Stromal cell of bone marrow (primary cell): ENCODE results near the gene C16orf46.
"Not testable (repeated sequence)": the region's sequence is repeated elsewhere in the genome, so short reads cannot be mapped to it uniquely, and the experiment has no call there.

Experiments
- DNase-seq: peaks from one replicate; pipeline ENCODE4 v3.0.0-alpha.2; 2012; ENCODE audit warnings: low read depth

Gene C16orf46, protein sequence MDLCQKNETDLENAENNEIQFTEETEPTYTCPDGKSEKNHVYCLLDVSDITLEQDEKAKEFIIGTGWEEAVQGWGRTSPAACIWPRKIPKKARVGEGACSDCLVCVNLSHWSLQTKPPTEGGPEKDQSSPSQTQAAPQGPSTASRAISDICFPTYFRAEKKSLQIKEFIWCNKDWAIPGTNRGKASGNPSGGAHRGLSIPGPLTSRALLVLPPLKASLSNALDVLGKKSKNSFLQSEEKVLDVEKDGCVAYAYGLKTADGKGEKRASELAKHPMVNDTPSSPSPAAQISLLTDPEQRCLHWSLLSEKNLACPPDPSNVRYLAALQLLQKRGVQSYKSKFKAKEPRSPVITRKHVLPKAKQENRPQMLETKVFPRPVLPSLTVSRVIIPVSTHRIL

DNA sequence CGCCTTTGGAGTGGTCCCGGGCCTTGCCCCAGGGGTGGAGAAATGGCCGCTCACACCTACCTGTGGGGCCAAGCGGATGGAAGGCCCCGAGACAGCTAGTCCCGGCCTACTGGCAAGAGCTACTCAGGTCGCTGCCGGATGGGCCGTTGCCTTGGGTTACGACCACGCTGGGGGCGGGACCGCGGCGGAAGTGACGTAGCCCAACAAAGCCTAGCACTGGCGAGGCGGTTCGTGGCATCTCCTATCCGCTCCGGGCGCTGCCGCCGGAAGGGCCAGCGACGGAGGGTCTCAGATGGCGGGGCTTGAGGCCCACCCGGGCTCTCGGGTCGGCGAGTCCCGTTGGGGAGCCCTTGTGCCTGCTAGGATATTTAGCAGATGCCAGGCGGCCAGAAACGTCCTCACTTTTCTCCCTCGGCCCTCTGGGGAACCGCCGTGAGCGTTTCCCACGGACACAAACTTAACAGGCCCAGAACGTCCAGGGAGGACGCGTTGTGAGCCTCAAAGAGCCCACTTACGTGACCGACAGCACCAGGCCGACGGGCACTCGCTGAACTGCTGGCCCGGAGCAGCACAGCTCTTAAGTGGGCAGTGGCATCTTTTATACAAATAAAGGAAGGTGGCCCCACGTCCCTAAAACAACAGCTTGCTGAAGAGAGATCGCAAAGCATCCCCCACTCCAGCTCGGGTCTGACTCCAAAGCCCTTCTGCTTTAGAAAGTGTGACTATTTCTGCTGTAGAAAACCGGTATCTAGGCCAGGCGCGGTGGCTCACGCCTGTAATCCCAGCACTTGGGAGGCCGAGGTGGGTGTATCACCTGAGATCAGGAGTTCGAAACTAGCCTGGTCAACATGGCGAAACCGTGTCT, at the start of gene C16orf46:
C16orf46 (minus strand) TSS at position 163 of the 865 bp plus-strand sequence. CDS start 13,283 bp downstream, outside the sequence.
- DNase-seq = peak; percentile 91

DNA sequence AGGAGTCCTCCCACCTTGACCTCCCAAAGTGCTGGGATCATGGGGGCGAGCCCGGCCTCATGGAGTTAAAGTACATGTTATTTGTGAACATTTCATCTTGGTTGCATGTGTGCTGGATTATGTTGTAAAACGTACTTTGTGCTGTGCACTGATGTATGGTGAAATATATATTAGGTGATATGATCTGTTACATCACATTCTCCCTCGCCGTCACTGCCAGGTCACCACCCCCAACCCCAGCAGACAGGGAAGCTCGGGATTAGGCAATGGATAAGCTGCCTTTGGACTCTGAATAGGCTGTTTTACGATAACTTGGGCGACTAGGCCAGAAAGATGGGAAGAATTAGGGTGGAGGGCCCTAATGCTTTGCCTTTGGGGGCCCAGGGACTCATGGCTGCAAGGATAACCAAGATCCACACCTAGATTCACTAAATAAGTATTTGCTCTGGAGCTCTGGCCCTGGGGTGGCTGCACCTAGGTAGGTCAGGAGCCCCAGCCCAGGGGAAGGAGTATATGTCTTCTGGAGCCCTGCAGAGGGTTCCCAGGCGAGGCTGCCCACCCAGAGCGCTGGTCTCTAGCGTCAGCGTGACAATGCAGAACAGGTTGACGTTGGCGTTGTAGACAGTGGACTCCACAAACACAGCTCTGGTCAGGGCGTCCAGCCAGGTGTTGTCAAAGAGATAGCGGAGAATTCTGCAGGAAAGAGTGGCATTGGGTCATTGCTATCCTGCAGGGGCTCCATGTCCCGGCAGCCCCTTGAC, 46.2 kb upstream of the C16orf46 start:
- DNase-seq = no peak

DNA sequence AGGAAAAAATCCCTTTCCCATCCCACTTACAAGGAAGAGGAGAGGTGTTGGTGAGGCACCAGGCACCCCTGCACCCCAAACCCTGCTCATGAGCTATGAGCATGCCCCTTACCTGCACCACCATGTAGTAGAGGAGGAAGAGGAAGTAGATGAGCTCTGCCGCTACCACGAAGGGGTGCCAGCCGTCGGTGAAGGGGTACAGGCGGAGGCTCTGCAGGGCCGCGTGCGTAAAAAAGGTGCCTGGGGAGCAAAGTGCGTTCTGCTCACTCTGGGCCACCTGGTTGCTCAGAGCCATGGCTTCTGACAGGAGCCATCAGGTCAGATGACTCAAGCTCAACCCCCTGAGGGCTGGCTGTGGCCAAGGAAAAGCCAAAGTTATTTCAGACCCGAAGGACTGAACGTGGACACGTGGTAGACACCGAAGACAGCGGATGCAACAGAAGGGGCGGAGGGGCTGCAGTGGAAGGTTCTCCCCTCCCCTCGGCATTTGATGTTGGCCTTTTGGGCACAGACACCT, 44.5 kb upstream of the C16orf46 start:
- no peak for DNase-seq

DNA sequence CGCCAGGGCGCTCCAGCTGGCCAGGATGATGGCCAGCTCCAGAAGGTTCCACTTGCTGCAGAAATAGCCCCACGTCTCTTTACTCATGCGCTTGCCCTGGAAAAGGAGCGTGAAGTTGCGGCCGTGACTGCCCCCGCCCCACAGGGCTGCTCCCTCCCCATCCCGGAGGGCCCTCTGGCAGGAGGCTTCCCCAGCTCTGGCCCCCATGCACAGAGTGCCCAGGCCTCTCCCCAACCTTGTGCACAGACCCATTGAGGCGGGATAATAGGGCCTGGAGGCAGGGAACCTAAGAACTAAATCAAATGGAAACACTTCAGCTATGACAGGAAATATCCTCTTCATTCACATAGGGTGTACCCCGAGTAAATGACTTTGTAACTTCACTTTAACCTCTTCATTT, 40.4 kb upstream of the C16orf46 start:
- no peak for DNase-seq

DNA sequence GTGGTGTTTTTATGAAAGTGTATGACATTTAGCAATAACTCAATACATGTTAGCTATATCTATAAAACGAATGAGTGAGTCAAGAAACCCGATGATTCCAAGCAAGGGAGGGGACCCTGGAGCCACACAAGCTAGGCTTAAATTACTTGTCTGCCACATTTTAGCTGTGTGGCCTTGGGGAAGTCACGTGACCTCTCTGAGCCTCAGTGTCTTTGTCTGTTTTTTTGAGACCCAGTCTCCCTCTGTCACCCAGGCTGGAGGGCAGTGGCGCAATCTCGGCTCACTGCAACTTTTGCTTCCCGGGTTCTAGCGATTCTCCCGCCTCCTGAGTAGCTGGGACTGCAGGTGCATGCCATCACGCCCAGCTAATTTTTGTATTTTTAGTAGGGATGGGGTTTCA, 39.2 kb upstream of the C16orf46 start:
- DNase-seq = no peak

DNA sequence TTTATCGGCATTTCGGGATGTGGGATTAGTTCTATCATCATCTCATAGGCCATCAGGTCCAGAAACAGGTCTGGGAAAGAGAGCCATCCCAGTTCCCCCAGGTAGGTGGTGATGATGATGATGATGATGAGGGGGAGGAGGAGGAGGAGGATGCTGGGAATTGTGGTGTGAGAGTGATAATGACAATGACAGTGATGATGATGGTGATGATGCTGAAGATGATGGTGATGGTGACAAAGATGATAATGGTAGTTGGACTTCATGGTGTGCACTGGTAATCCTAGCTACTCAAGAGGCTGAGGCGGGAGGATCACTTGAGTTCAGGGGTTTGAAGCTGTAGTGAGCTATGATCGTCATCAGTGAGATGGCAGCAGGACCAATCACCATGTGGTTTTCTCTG, 35.4 kb upstream of the C16orf46 start:
- DNase-seq = no peak

DNA sequence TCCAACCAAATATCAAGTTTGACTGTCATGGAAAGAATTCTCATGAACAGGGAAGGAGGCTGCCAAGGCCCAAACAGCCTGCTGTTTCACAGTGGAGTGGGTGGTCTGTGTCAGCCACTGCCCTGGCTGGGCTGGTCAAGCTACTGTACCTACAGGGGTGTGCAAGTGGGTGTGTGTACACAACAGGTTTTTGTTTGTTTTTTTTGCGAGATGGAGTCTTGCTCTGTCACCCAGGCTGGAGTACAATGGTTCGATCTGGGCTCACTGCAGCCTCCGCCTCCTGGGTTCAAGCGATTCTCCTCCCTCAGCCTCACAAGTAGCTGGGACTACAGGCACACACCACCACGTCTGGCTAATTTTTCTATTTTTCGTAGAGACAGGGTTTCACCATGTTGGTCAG, 32.2 kb upstream of the C16orf46 start:
- DNase-seq = not testable (repeated sequence)

DNA sequence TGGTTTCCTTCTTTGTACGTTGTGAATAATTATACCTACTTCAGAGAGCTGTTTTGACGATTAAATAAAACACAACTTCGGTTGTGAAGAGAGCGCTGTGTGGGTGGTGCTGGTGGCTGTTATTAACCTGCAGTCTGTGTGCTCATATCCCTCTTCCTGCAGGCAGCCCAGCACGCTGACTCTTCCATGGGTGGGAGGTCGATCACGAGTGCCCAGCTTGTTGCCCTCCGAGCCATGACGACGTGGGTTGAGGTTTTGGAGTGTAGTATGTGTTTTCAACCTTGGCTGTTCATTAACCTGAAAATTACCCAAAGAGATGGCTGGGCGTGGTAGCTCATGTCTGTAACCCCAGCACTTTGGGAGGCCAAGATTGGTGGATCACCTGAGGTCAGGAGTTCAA, 30.5 kb upstream of the C16orf46 start:
- no peak for DNase-seq

DNA sequence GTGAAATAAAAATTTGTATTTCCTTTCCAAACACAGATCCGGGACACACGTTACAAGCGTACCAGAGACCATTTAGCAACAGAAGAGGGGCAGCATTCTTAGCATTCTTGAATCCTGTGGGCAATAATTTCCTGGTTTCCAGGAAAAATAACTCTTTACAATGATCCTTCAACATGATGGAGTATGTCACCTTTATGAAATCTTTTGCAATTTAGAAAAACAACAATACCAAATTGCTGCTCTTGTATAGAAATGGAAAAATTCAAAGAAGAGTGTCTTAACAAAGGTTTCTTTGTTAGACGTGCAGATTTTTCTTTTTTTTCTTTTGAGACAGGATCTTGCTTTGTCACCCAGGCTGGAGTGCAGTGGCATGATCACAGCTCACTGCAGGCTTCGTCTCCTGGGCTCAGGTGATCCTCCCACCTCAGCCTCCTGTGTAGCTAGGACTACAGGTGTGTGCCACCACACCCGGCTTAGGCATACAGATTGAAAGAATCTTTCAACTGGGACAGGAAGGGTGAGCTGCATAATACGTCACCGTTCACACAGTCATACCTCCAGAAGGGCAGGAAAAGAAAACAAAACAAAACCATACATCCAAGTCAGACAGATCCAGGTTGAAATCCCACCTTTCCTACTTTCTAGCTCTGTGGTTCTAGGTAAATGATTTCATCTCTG, 29.9 kb upstream of the C16orf46 start:
- DNase-seq = no peak

DNA sequence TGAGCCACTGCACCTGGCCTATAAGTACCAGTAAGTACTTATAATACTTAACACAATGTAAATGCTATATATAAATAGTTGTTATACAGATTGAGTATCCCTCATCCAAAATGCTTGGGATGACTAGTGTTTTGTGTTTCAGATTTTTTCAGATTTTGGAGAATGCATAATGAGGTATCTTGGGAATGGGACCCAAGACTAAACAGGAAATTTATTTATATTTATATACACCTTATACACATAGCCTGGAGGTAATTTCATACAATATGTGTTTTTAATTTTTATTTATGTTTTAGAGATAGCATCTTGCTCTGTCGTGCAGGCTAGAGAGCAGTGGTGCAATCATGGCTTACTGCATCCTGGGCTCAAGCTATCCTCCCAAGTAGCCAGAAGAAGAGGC, 28.9 kb upstream of the C16orf46 start:
- DNase-seq = no peak

DNA sequence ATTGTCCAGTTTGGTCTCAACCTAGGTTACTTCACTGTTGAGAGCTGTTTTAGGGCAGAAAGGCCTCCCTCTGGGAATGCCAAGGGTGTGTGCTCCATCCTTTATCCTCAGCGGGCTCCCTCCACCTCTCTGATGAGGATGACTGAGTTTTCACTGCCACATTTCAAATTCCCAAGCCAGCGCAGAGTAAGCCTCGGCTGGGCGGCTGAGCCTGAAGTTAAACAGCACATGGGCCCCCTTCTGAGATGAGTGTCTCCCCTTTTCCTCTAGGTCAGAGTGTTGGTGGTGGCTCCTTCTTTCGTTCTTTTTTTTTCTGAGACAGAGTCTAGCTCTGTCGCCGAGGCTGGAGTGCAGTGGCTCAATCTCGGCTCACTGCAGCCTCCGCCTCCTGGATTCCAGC, 24.7 kb upstream of the C16orf46 start:
- no peak for DNase-seq

DNA sequence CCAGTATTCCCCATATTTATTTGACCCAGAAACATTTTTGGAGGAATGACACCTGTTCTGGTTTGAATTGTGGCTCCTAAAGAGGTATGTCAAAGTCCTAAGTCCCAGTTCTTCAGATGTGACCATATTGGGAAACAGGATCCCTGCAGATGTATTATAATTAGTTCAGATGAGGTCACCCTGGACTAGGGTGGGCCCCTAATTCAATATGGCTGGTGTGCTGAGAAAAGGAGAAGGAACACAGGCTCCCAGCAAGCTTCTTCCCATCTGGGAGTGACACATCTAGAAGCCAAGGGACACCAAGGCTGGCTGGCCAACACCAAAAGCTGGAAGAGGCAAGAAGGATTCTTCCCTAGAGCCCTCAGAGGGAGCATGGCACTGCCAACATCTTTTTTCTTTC, 22.9 kb upstream of the C16orf46 start:
- DNase-seq = no peak

DNA sequence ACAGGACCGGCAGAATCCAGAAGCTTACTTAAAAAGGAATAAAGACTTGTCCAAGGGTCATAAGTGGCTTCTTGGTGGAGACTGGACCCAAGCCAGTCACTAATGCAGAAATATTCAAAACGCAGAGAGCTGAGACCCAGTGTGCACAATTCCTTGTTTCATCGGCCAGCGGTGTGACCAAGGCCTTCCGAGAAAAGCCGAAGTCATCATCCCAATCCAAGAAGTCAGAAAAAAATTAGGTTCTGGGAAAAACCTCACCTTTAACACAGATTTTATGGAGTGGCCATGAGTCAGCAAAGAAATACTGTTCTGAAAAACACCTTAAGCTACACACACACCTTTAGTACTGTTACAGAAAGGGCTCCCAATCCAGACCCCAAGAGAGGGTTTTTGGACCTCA, 20.2 kb upstream of the C16orf46 start:
- DNase-seq = no peak

DNA sequence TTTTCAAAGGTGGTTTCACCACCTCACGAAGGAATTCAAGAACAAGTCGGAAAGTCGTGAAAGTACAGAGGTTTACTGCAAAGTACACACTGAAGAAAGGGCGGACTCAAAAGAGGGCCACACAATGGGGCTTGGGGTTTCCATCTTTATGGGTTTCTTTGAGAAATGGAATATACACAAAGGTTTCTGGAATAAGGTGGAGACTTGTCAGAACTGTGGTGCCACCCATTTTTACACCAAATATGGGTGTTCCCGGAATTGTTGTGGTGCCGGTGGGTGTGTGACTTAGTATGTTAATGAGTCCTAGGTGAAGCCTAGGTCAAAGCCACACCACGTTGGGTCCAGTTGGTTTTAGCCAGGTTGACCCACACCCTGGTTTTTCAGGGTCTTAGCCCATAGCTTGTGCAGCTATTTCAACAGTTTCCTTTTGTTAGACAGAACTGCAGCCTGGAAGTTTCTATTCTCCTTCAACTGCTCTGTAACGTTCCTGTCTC, 19.7 kb upstream of the C16orf46 start:
- DNase-seq = no peak

DNA sequence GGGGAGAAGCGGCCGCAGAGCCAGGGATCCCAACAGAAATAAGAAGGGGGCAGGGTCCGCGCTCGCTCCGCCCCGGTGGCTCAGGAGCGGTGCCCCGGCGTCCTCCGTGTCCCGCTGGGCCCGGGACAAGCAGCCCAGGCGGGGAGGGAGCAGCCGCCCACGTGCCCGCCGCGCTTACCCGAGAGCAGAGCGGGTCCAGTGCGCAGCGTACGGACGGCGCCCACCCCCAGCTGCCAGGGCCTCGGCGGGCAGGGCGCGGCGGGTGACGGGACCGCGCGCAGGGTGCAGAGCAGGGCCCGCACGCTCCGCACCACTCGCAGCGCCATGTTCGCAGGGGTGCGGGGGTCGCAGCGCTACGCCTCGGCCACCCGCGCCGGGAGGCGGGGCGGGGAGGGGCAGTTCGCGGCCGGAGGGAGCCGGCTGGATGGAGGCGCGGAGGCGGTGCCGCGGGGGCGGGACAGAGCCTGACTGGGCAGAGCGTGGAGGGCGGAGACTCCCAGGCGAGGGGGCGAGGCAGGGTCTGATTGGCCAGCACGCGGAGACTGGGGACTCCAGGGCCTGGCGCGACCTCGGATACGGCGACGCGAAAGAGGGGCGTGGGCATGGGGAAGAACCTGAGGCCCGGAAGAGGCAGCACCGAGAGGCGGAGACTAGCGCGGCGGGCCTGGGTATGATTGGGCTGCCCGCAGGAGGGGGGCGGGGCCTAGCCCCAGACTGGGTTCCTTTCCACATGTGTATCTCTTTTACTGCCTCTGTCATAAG, 19.1 kb upstream of the C16orf46 start, which contains the start of gene GCSH:
GCSH (minus strand) TSS at position 443 of the 762 bp plus-strand sequence; CDS start at position 326, 117 bp downstream.
- DNase-seq = peak; percentile 97

DNA sequence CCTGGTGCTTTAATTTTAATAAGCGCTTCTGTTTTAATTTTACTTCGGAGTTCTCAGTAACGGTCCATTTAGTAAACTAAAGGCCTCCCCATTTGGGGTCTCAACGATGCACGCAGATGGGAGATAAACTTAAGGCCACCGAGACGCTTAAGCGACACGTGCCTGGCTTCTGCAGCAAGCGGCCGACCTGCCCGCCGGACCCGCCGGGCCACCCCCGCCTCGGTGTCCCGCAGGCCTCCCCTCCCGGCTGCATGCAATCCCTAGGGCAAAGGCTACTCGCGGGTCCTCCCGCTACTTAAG, 18.6 kb upstream of the C16orf46 start:
- DNase-seq = no peak

DNA sequence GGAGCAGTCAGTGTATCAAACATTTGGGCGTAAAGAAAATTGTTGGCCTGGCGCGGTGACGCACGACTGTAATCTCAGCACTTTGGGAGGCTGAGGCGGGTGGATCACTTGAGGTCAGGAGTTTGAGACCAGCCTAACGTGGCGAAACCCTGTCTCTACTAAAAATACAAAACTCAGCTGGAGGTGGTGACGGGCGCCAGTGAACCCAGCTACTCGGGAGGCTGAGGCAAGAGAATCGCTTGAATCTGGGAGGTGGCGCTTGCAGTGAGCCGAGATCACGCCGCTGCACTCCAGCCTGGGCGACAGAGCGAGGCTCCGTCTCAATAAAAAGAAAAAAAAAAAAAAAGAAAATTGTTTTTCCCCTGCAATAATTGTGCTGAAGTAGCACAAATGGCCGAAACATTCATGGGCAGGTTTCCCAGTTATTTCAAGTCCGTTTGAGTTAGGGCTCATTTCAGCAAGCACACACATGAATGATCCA, 17.8 kb upstream of the C16orf46 start:
- DNase-seq = no peak

DNA sequence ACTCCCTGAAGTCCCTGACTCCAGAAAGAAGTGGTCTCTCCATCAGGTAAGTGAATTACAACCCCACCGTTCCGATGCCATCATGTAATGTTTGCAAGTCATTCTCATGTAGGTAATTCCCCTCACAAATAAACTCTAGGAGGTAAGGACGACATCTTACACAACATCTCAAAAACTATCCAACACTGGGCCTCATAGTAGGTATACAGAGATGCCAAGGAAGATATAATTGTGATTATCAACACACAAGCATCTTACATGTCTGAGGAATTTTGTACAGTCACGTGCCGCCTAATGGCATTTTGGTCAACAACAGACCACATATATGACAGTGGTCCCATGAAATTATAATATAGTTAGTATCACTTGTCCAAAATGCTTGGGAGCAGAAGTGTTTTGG, 11.8 kb upstream of the C16orf46 start:
- DNase-seq = no peak

DNA sequence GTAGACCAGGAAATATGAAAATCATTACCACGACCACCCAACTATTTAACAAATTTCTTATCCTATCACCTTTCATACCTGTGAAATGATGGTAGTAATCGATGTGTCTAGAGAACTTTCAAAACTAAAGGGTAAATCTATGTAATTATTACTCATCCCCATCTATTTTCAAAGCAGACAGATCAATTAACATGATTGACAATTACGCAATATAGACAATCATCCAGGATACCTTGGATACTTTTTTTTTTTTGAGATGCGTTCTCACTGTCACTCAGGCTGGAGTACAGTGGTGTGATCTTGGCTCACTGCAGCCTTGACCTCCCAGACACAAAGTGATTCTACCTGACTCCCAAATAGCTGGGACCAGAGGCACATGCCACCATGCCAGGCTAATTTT, 4.0 kb upstream of the C16orf46 start:
- no peak for DNase-seq

DNA sequence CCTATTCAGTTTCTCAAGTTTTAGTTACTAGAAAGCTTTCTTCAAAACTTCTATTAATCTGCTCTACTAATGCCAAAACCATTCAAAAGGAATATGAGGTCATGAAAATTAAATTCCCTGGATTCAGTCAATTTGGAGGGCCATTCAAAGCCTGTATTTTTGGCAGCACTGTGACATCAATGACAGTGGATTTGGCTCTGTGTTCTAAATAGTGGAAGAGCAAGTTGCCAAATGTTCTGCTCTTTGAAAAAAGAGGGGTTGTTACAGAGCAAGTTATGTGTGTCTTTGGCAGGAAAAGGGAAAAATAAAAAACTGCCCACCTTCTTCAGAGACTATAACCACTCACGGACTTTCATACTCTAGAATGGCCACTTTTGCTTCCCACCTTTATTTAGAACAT, 3.2 kb upstream of the C16orf46 start:
- DNase-seq = no peak
